ENCODE data around the gene EXD3.

Gene EXD3

GRCh38 chr9:137409515-137409914 is 13.4 kb downstream of the EXD3 start:
- peaks cover 3% of the 10 kb centered on the region for H3K36me3 Mint-ChIP-seq
- ATAC-seq (ENCODE audit: low read depth) (no peak), DNase-seq (ENCODE audit: low spot score in 2 of 2) (no peak)
- H3K4me1 Mint-ChIP-seq: peaks cover 12% of the 10 kb centered on the region
- H3K9me3 Mint-ChIP-seq: no peaks in the 10 kb centered on the region
- H3K27ac Mint-ChIP-seq: no peak overlapping the region
- H3K4me3 Mint-ChIP-seq: no peak overlapping the region
- H3K27me3 Mint-ChIP-seq: peaks cover 4% of the 10 kb centered on the region

DNA sequence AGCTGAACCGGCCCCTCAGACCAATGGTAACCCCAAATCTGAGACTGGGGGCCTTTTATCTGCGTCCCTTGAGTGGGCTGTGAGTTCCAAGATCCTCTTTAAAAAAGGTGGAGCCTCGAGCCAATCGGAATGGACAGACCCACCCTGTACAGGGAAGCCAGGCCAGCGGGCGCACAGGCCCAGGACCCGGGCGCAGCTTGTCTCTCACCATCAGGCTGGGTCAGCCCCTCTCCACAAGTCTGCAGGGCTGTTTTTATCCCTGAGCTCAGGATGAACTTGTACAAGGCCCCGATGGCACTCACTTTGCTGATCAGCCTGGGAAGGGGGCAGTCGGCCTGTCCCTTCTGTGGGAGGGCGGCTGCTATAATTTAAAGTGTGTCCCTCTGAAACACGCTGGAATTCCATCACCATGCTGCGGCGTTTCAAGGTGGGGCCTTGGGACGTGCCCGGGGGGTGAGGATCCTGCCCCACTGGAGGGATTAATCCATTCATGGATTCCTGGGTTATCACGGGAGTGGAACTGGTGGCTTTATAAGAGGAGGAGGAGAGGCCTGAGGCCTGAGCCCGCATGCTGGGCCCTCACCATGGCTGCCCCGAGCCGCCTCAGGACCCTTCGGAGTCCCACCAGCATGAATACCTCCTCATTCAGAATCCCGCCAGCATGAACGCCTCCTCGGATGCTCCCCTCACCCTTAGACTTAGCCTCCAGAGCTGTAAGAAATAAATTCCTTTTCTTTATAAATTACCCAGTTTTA is 14.1 kb downstream of the EXD3 start:
- DNase-seq (ENCODE audit: low spot score in 2 of 2): no peak
- Mint-ChIP-seq H3K4me1 (peaks cover 10% of the 10 kb centered on the region), H3K36me3 (peaks cover 3% of the 10 kb centered on the region), H3K9me3 (no peaks in the 10 kb centered on the region), H3K27ac (no peak overlapping the region), H3K27me3 (peaks cover 4% of the 10 kb centered on the region), H3K4me3 (no peak overlapping the region)
- ATAC-seq (ENCODE audit: low read depth): no peak

- Mint-ChIP-seq H3K27me3 (peaks cover 4% of the 10 kb centered on the region), H3K4me1 (peaks cover 6% of the 10 kb centered on the region), H3K9me3 (no peaks in the 10 kb centered on the region), H3K36me3 (peaks cover 3% of the 10 kb centered on the region), H3K4me3 (peak overlapping the region; percentile 62), H3K27ac (no peak overlapping the region)
- DNase-seq (ENCODE audit: low spot score in 2 of 2): no peak
- ATAC-seq (ENCODE audit: low read depth): peak; percentile 50
Observed at GRCh38 chr9:137407590-137408300, 15.2 kb downstream of the EXD3 start.

DNA sequence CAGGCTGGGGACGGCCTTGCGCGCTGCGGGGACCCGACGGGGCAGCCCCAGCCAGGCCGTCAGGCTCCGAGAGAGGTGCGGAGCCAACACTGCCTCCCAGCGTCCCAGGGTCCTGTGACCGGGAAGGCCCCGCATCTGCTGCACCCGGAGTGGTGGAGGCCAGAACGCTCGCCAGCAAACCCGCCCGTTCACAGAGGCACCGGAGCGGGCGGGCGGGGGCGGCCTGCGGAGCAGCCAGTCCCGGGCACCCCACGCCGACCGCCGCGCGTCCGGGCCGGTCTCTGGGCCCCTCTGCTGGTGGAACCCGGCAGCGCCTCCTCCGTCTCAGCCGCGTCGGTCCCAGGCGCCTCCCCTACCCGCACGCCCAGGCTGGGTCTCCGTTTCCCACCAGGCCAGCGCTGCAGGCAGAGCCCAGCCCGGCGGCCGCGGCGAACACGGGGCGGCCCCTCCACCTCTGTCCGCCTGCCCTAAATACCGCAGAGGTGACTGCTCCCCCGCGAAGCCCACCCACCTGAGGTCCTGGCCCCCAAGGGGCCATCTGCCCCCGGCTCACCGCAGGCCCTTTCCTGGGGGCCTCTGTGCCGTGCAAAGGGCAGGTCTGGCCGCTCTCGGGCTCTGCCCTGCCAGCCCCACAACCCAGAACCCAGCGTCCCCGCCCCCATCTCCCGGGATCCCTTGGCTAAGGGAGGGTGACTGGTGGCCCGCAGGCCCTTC is 15.9 kb downstream of the EXD3 start:
- DNase-seq (ENCODE audit: low spot score in 2 of 2) (peak; percentile 42 to 55), ATAC-seq (ENCODE audit: low read depth) (peak; percentile 76)
- Mint-ChIP-seq H3K4me3 (peak overlapping the region; percentile 11), H3K9me3 (peaks cover 4% of the 10 kb centered on the region), H3K4me1 (peaks cover 8% of the 10 kb centered on the region), H3K27me3 (peaks cover 4% of the 10 kb centered on the region), H3K27ac (no peak overlapping the region), H3K36me3 (peaks cover 10% of the 10 kb centered on the region)

DNA sequence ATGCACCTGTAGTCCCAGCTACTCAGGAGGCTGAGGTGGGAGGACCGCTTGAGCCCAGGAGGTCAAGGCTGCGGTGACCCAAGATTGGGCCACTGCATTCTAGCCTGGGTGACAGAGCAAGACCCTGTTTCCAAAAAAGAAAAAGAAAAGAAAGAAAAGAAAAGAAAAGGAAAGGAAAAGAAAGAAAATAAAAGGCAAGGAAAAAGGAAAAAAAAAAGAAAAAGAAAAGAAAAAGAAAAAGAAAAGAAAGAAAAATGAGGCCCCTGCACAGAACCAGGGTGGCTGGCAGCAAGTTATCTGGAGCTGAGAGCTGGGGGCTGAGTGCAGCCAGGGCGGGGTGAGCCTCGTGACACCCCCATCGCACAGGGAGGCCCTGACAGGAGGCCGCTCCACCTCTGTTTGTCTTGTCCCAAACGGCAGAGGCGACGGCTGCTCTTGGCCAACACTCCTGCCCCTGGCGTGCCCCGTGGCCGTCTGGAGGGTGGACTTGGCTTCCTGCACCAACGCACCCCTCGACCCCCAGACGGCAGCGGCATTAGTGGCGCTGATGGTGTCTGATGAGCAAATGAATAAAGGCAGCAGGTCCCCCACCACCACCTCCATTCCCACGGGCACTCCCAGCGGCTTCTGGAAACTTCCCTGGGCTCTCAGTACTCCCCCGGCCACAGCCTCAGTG is 16.7 kb downstream of the EXD3 start:
- Mint-ChIP-seq H3K4me1 (peaks cover 8% of the 10 kb centered on the region), H3K36me3 (peaks cover 10% of the 10 kb centered on the region), H3K27me3 (peaks cover 4% of the 10 kb centered on the region), H3K9me3 (peaks cover 4% of the 10 kb centered on the region), H3K27ac (no peak overlapping the region), H3K4me3 (peak overlapping the region; percentile 19)
- ATAC-seq (ENCODE audit: low read depth) (no peak), DNase-seq (ENCODE audit: low spot score in 2 of 2) (no peak)

GRCh38 chr9:137405677-137406081 is 17.3 kb downstream of the EXD3 start:
- no peak for DNase-seq (ENCODE audit: low spot score in 2 of 2)
- Mint-ChIP-seq H3K27me3 (peaks cover 4% of the 10 kb centered on the region), H3K9me3 (peaks cover 4% of the 10 kb centered on the region), H3K4me1 (peaks cover 8% of the 10 kb centered on the region), H3K4me3 (peak overlapping the region; percentile 19), H3K27ac (no peak overlapping the region), H3K36me3 (peaks cover 10% of the 10 kb centered on the region)
- ATAC-seq (ENCODE audit: low read depth): no peak

DNA sequence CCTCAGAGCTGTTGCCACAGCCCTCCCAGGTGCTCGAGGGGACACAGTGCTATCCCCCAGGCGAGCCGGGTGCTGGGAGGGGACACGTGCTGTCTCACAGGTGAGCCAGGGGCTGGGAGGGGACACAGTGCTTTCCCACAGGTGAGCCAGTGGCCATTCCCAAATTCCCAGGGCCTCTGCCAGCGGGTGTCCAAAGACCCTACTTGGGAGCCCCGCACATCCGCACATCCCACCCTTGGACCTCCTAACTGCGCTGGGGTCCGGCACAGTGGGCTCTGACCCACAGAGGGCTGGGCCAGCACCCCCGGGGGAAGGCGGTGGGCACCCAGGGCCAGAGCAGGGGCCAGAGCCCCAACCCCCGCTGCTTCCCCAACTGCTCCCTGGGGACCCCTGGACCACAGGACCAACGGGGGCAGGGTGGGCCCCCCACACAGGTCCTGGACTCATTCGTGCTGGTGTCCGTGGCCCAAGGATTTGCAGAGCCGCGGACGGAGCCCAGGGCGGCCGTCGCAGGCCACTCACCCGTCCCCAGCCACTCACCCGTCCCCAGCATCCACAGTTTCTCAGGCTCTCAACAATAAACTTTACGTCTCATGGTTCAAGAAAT is 17.9 kb downstream of the EXD3 start:
- Mint-ChIP-seq H3K27me3 (peaks cover 4% of the 10 kb centered on the region), H3K27ac (no peak overlapping the region), H3K4me3 (no peak overlapping the region), H3K36me3 (peaks cover 12% of the 10 kb centered on the region), H3K9me3 (peaks cover 4% of the 10 kb centered on the region), H3K4me1 (peaks cover 11% of the 10 kb centered on the region)
- no peak for DNase-seq (ENCODE audit: low spot score in 2 of 2)
- no peak for ATAC-seq (ENCODE audit: low read depth)

- no peak for DNase-seq (ENCODE audit: low spot score in 2 of 2)
- H3K9me3 Mint-ChIP-seq: peaks cover 4% of the 10 kb centered on the region
- H3K4me1 Mint-ChIP-seq: peaks cover 18% of the 10 kb centered on the region
- H3K27ac Mint-ChIP-seq: no peak overlapping the region
- no peak for ATAC-seq (ENCODE audit: low read depth)
- peaks cover 2% of the 10 kb centered on the region for H3K27me3 Mint-ChIP-seq
- H3K4me3 Mint-ChIP-seq: no peak overlapping the region
- H3K36me3 Mint-ChIP-seq: peaks cover 10% of the 10 kb centered on the region
Observed at GRCh38 chr9:137403269-137403668, 19.7 kb downstream of the EXD3 start.

DNA sequence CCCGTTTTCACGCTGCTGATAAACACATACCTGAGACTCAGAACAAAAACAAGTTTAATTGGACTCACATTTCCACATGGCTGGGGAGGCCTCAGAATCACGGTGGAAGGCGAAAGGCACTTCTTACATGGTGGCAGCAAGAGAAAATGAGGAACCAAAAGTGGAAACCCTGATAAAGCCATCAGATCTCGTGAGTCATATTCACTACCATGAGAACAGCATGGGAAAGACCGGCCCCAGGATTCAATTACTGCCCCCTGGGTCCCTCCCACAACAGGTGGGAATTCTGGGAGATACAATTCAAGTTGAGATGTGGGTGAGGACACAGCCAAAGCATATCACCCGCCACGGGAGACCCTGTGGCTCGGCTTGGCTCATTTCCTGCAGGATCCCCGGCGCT is 20.2 kb downstream of the EXD3 start:
- Mint-ChIP-seq H3K4me1 (peaks cover 15% of the 10 kb centered on the region), H3K4me3 (no peak overlapping the region), H3K36me3 (peaks cover 10% of the 10 kb centered on the region), H3K9me3 (peaks cover 4% of the 10 kb centered on the region), H3K27ac (peak overlapping the region; percentile 18), H3K27me3 (no peaks in the 10 kb centered on the region)
- no peak for ATAC-seq (ENCODE audit: low read depth)
- DNase-seq (ENCODE audit: low spot score in 2 of 2): no peak

- no peak for ATAC-seq (ENCODE audit: low read depth)
- Mint-ChIP-seq H3K4me3 (no peak overlapping the region), H3K9me3 (peaks cover 6% of the 10 kb centered on the region), H3K27ac (no peak overlapping the region), H3K36me3 (peaks cover 15% of the 10 kb centered on the region), H3K27me3 (no peaks in the 10 kb centered on the region), H3K4me1 (peaks cover 15% of the 10 kb centered on the region)
- no peak for DNase-seq (ENCODE audit: low spot score in 2 of 2)
Observed at GRCh38 chr9:137398561-137399468, 24.1 kb downstream of the EXD3 start.

GRCh38 chr9:137397675-137398423 is 25.1 kb downstream of the EXD3 start:
- DNase-seq (ENCODE audit: low spot score in 2 of 2) (no peak), ATAC-seq (ENCODE audit: low read depth) (no peak)
- peaks cover 15% of the 10 kb centered on the region for H3K4me1 Mint-ChIP-seq
- peaks cover 6% of the 10 kb centered on the region for H3K9me3 Mint-ChIP-seq
- no peaks in the 10 kb centered on the region for H3K27me3 Mint-ChIP-seq
- no peak overlapping the region for H3K27ac Mint-ChIP-seq
- H3K36me3 Mint-ChIP-seq: peaks cover 15% of the 10 kb centered on the region
- no peak overlapping the region for H3K4me3 Mint-ChIP-seq

DNA sequence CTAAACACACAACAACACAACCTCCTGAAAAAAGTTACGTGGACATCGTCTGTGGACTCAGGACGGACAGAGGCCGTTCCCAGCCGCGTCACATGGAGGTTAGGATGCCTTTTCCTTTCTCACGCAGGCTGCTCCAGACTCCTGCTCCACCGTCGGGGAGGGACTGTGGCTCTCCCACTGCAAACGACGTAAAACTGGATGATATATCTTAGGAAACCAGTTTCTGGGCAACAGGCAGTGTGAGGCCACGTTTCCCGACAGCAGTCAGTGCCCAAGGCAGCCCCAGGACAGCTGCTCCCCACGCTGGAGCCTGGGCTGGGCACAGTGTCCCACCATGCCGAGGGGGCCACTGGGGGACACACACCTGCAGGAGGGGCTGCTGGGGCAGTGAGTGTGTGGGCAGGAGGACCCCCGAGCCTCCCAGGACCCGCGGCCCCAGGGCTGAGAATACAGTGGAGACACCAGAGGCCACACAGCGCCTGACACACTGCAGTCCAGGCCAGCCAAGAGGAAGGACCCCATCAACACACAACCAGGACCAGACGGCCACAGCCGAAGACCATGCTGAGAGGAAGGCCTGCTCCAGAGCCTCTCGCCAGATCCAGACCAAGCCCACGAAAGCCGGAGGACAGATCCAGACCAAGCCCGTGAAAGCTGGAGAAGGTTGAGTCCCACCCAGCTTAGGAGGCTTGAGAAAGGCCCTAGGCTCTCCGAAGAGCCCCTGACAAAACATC is 26.2 kb downstream of the EXD3 start:
- Mint-ChIP-seq H3K4me3 (no peak overlapping the region), H3K27me3 (no peaks in the 10 kb centered on the region), H3K27ac (no peak overlapping the region), H3K36me3 (peaks cover 10% of the 10 kb centered on the region), H3K9me3 (peaks cover 2% of the 10 kb centered on the region), H3K4me1 (peaks cover 10% of the 10 kb centered on the region)
- ATAC-seq (ENCODE audit: low read depth) (no peak), DNase-seq (ENCODE audit: low spot score in 2 of 2) (no peak)

Data from memory B cell (primary cell).